ENCODE measurements around the gene UNC13C.

GRCh38 chr15:54481819-54482218 is 503.6 kb downstream of the UNC13C start:
- no peak for TF ChIP-seq EZH2 (IDR thresholded peaks at IDR 0.05; ENCODE audit: insufficient read depth, low read length)
- no peak for TF ChIP-seq CTCF (IDR thresholded peaks at IDR 0.05; ENCODE audit: insufficient read depth, low read depth, low read length)

Data from astrocyte (in vitro differentiated cells and primary cell).